ENCODE measurements around the gene JPH3.
A peak's percentile ranks its signal among the peaks of the same experiment; 100 is the strongest.
"Not testable (repeated sequence)": the region's sequence is repeated elsewhere in the genome, so short reads cannot be mapped to it uniquely, and the experiment has no call there.

The JPH3 gene

GRCh38 chr16:87575027-87575804 lies 27.1 kb upstream of the JPH3 start:
- DNase-seq = no peak

DNA sequence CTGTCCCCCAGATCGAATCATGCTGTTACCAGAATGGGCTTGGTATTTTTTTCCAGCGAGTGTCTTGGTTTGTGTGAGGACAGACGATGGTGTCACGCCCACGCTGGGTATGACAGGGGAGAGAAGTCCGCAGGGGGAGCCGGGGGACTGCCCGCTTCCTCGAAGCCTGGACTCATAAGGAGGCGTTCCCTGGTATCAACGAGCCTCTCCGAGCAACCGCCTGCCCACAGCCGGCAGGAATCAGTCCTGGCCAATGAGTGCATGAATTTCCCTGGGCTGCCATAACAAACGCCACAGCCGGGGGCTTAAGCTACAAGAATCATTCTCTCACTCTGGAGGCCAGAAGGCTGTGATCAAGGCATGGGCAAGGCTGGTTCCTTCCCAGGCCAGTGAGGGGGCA lies 26.1 kb upstream of the JPH3 start:
- no peak for DNase-seq

DNA sequence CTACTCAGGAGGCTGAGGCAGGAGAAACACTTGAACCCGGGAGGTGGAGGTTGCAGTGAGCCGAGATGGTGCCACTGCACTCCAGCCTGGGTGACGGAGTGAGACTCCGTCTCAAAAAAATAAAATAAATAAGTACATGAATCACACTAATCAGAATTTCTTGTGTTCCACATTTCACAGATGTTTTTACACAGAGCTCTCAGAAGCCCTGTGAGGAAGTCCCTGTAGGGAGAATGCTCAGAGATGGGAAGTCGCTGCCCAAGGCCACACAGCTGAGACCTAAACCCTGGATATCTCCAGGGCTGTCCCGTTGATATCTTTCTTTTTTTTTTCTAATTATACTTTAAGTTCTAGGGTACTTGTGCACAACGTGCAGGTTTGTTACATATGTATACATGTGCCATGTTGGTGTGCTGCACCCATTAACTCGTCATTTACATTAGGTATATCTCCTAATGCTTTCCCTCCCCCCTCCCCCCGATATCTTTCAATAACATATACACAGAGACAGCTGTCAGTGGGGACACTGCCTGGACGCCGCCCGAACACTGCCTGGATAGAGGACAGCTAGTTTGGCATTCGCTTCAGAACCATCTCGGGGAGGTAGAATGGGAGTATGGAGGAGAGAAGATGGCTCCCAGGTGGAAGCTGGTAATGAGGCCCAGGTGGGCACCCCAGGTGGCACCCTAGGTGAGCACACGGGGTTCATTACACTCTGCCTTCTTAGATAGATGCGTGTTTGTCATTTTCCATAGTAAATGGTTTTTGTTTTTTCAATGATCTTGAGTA lies 24.0 kb upstream of the JPH3 start:
- not testable (repeated sequence) for DNase-seq

GRCh38 chr16:87579691-87580090 lies 22.6 kb upstream of the JPH3 start:
- DNase-seq = no peak

DNA sequence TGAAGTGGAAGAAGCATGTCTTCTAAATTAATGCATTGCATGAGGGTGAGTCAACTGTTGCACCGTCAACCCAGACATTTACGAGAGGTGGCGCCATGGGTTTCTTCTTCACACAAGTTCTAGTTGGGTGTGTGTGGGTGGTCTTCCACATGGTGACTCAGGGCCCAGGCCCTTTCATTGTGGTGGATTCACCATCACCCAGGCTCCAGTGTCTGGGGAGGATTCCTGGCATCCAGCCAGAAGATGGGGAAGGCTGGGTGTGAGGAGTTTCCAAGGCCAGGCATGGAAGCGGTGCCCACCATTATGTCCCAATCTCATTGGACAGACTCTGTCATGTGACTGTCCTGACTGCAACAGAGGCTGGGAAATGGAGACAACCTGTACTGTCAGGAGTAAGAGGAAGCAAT lies 21.4 kb upstream of the JPH3 start:
- peak; percentile 91 for DNase-seq

GRCh38 chr16:87581857-87582215 lies 20.5 kb upstream of the JPH3 start:
- DNase-seq = peak; percentile 97

GRCh38 chr16:87582216-87582965 lies 19.9 kb upstream of the JPH3 start:
- DNase-seq = peak; percentile 80

- DNase-seq = no peak
Measured at GRCh38 chr16:87582966-87583325, 19.4 kb upstream of the JPH3 start.

DNA sequence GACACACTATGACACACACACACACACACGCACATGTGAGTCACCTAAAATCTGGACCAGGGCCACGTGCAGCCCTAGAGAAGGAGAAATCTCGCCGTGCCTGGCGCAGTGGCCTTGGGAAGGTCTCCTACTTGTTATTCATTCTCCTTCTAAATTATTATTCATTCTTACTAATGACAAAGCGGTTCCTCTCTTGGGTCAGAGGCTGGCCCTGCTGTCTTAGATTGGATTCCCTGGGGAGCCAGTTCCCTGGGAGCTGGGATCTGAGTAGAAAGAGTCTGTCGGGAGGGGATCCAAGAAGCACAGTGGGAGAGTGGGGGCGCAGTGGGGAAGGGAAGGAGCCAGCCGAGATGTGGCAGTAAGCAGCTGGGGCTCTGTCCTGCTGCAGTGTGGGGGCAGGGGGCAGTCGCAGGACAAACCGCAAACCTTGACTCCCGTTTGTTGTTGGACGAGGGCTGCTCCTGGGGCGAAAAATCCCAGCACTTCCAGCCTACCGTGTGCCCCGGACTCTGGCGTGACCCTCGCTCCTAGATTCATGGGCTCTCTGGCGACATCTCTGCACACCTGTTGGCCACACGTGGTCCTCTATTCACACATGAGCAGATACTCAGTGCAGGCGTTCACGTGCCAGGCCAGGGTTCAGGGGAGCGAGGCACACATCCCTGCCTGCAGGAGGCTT lies 18.7 kb upstream of the JPH3 start:
- peak; percentile 72 for DNase-seq

GRCh38 chr16:87584271-87584670 lies 18.0 kb upstream of the JPH3 start:
- DNase-seq = no peak

GRCh38 chr16:87584975-87585374 lies 17.3 kb upstream of the JPH3 start:
- DNase-seq = no peak

- DNase-seq = no peak
Measured at GRCh38 chr16:87585442-87586200, 16.7 kb upstream of the JPH3 start.

DNA sequence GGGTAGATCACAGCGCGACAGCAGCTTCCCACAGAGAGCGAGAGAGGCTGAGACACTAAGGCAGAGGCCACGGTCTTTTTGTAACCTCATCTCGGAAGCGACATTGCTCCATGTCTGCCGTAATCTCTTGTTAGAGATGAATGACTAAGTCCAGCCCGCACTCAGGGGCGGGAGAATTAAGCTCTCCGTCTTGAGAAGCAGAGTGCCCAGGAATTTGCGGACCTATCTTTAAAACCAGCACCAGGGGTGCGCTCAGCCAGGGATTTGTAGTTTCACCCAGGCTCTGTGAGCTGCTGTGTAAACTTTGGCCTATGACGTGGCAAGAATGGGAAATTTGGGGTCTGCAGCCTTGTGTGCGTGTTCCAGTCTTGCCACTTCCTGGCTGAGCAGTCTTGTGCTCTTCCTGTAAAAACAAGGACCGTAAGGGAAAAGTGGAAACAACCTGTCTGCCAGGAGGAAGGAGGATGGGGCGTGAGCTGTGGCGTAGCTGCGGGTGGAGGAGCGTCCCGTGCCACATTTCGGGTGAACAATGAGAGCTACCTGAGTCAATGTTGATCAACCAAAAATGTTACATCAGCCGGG lies 16.0 kb upstream of the JPH3 start:
- peak; percentile 34 for DNase-seq

- no peak for DNase-seq
Measured at GRCh38 chr16:87587636-87588035, 14.7 kb upstream of the JPH3 start.

GRCh38 chr16:87592018-87592712 lies 10.1 kb upstream of the JPH3 start:
- DNase-seq = no peak

DNA sequence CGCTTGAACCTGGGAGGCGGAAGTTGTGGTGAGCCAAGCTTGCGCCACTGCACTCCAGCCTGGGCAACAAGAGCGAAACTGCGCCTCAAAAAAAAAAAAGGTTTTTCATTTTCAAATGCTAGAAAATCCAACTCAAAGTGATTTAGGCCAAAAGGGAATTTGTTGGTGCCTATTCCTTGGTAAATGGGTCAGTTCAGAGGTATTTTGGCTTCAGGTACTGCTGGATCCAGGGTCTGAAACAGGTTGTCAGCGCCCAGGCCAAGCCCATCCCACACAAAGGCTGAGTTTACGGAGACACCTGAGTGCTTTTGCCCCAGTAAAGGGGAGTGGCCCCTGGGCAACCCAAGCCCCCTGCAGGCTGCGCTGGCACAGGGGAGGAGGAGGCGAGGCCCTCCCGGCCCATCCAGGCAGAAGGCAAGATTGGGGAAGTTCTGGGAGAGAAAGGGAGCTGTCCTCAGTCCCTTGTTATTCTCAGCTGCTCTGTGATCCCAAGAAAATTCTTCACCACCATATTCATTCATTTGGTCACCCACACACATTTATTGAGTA lies 8.5 kb upstream of the JPH3 start:
- no peak for DNase-seq

GRCh38 chr16:87595712-87596111 lies 6.6 kb upstream of the JPH3 start:
- DNase-seq = no peak

DNA sequence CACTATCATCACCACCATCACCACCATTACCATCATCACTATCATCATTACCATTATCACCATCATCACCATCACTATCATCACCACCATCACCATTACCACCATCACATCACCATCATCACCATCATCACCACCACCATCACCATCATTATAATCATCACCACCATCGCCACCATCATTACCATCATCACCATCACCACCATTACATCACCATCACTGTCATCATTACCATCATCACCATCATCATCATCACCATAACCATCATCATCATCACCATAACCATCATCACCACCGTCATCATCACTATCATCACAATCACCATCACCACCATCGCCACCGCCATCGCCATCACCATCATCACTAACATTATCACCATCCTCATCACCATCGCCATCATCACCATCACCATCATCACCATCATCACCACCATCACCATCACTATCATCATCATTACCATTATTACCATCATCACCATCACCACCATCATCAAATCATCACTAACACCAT lies 4.9 kb upstream of the JPH3 start:
- no peak for DNase-seq

DNA sequence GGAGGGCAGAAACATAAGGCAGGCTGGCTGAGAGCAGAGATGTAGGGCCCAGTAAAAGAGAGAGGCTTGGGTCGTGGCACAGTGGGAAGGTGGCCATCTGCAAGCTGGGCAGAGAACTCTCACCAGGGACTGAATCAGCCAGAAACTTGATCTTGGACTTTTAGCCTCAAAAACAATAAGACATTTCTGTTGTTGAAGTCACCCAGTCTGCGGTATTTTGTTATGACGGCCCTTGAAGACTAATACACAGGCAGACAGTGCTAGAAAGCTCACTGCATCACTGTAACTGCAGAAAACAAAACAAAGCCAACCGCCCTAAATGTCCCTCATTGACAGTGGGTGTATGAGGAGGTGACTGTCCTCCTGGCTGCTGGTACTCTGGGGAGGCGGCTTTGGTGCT lies 3.9 kb upstream of the JPH3 start:
- DNase-seq = no peak

- DNase-seq = no peak
Measured at GRCh38 chr16:87600246-87600645, 2.1 kb upstream of the JPH3 start.
